ENCODE data around the gene TMC6.
"Not testable (repeated sequence)": the region's sequence is repeated elsewhere in the genome, so short reads cannot be mapped to it uniquely, and the experiment has no call there.

Gene TMC6

GRCh38 chr17:78128551-78129350 lies at the start of gene TMC6:
Gene TMC6 (minus strand): TSS chr17:78128755. CDS start chr17:78126832, 1,923 bp downstream.
- DNase-seq (ENCODE audit: low spot score): peak; percentile 91

- no peak for DNase-seq (ENCODE audit: low spot score)
Observed at GRCh38 chr17:78176548-78177025, 48.0 kb upstream of the TMC6 start.

GRCh38 chr17:78175643-78175981 lies 47.1 kb upstream of the TMC6 start:
- no peak for DNase-seq (ENCODE audit: low spot score)

- DNase-seq (ENCODE audit: low spot score): no peak
Observed at GRCh38 chr17:78174870-78175642, 46.5 kb upstream of the TMC6 start.

- peak; percentile 80 for DNase-seq (ENCODE audit: low spot score)
Observed at GRCh38 chr17:78174346-78174869, 45.9 kb upstream of the TMC6 start.

GRCh38 chr17:78173097-78173715 lies 44.7 kb upstream of the TMC6 start:
- DNase-seq (ENCODE audit: low spot score): no peak

- no peak for DNase-seq (ENCODE audit: low spot score)
Observed at GRCh38 chr17:78172249-78173051, 43.9 kb upstream of the TMC6 start.

GRCh38 chr17:78171591-78172248 lies 43.2 kb upstream of the TMC6 start:
- DNase-seq (ENCODE audit: low spot score): not testable (repeated sequence)

GRCh38 chr17:78170692-78171590 lies 42.4 kb upstream of the TMC6 start:
- no peak for DNase-seq (ENCODE audit: low spot score)

- peak; percentile 79 for DNase-seq (ENCODE audit: low spot score)
Observed at GRCh38 chr17:78168903-78169793, 40.6 kb upstream of the TMC6 start.

- DNase-seq (ENCODE audit: low spot score): peak; percentile 79
Observed at GRCh38 chr17:78168242-78168902, 39.8 kb upstream of the TMC6 start, which contains the start of gene SYNGR2. Gene SYNGR2 (plus strand): TSS chr17:78168581. CDS start chr17:78168617, 36 bp downstream.

- DNase-seq (ENCODE audit: low spot score): no peak
Observed at GRCh38 chr17:78166416-78166815, 37.9 kb upstream of the TMC6 start.

- DNase-seq (ENCODE audit: low spot score): no peak
Observed at GRCh38 chr17:78164748-78165607, 36.4 kb upstream of the TMC6 start.

GRCh38 chr17:78163881-78164747 lies 35.6 kb upstream of the TMC6 start:
- no peak for DNase-seq (ENCODE audit: low spot score)

GRCh38 chr17:78159575-78160158 lies 31.1 kb upstream of the TMC6 start:
- no peak for DNase-seq (ENCODE audit: low spot score)

Data from SW480 (cell line).